ENCODE results near the gene NEUROG3.

The NEUROG3 gene, protein sequence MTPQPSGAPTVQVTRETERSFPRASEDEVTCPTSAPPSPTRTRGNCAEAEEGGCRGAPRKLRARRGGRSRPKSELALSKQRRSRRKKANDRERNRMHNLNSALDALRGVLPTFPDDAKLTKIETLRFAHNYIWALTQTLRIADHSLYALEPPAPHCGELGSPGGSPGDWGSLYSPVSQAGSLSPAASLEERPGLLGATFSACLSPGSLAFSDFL

DNA sequence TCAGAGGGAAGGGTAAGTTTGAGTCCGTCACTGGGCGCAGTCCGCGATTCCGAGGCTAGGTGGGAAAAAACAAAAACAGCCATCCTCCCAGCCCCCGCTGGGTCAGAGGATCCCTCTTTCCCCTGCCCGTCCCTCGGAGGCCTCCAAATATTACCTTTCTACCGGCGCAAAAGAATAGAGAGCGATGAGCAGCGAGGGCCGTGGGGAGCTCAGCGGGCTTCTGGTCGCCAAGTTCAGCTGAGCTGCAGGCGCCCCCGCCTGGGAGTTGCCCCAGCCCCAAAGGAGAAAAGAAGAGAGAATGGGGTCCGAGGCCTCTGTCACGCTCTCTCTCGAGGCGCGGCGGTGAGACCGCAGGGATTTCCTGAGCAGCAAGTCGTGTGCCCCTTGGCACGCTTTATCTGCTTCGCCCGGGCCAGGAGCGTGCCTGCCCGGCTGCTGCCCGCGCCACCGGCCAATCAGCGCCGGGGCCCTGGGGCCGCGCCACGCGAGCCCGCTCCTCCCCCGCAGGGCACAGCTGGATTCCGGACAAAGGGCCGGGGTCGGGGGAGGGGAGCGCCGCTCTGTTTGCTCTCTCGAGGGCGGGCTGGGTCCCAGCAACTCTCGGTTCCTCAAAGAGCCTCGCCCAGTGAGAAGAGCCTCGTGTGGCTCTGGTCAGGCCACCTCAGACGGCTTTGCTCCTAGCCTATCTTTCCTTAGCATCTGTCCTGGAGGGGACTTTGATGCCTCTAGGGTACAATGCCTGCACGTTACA, at the start of gene NEUROG3:
Gene NEUROG3, minus strand, starts transcription at position 367 of the 751 bp plus-strand sequence. CDS start 379 bp downstream, outside the sequence.
- DNase-seq = no peak

DNA sequence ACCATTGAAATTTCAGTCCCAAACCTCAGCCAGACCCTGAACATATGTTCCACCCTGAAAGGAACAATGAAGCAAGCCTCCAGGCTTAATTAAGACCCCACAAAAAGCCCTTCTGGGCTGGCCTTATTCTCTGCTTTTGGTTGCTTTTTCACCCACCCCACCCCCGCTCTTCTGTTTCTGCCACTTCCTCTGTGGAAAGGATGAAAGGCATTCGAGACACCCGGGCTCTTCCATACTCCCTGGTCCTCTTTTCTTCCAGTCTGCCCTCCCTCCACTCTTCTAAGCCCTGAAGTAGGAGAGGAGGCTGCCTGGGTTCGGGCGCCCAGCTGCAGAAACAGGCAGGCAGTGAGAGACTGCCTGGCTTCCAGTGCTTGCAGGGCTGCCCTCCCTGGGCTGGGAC, 47.4 kb upstream of the NEUROG3 start:
- DNase-seq = no peak

DNA sequence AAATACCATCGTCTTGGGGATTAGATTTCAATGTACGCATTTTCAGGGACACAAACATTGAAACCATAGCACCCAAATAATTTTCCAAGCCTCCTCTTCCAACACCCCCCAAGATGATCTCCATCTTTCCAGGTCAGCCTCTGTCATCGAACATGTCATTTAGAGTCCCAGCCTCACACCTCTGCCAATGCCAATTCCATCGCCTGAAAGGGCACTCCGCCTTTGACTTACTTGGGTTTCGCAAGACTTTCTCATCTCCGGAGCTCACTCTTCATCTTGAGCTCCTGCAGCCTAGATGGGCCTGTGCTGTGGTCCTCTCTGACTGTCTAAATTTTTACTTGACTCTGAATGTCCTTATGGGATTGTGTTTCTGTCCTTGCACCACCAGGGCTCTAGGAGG, 46.4 kb upstream of the NEUROG3 start:
- DNase-seq = no peak

DNA sequence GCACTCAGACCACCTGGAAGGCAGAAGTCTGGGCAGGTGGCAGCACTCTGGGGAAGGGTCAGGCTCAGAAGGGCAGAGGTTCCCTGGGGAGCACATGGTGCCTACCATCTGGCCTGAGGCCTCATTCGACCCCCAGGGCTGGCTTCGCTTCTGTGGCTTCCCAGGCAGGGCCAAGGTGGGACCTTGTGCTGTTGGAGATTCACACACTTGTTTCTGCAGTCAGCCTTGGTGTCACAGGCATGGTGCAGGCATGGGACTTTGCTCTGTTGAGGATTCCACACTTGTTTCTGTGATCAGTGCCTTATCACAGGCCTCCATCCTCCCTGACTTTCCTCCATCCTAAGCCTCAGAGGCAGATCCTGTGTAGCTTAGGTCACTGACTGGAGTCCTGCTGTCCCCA, 45.5 kb upstream of the NEUROG3 start:
- no peak for DNase-seq

DNA sequence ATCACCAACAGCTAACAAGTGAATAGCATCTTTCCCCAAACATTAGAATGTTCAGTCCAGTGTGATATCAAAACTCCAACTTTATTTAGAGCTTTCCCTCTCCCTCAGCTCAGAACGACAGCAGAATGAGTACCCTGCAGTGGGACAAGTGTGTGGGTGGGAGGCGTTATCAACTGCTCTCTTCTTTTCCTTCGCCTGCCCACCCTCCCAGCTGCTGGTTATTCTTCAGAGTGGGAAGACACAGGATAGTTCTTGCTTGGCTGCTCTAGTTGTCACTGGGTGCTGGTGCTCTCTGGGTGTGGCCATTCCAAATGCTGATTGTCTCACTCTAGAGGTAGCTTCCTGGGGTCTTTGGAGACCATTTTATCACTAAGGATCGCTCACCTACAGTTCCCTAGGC, 43.1 kb upstream of the NEUROG3 start:
- no peak for DNase-seq

DNA sequence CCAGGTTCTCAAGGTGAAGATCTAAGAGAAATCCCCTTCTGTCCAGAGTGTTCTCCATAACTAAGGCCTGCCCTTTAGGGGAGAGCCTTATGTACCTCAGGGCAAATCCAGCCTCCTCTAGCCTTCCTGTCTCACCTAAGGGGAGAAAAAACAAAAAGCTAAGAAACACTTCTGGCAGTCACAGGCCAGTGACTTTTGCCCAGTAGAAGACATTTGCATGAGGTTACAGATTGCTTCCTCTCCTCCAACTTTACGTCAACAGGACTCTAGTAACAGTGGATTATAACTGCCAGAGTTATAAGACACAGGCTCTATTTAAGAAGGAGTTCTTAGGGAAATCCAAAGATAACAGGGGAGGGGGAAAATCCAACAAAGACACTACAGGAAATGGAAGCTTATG, 40.9 kb upstream of the NEUROG3 start:
- DNase-seq = no peak

DNA sequence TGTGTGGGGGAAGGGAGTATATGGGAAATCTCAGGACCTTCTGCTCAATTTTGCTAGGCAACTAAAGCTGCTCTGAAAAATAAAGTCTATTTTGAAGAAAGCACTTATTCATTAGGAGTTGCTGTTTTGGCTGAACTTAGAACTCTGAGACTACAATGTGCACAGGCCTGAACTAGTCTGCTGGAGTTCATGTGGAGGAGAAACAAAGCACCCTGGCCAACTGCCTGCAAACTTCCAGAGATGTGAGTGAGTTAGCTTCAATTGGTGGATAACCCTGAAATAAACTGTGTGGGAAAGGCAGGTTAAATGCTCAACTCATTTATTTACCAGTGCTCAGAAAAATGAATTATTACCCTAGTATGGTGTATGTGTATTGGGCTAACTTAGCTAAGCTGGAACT, 39.5 kb upstream of the NEUROG3 start:
- DNase-seq = no peak

DNA sequence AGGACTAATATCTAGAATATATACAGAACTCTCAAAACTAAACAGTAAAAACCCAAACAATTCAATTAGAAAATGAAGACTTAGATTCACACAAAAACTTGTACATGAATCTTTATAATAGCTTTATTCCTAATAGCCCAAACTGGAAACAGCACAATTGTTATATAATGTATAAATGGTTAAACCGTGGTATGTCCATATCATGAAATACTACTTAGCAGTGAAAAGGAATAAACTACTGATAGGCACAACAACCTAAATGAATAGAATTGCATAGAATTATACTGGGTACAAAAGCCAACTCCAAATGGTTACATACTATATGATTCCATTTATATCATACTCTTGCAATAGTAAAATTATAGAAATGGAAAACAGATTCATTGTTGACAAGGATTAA, 35.9 kb upstream of the NEUROG3 start:
- DNase-seq = no peak

DNA sequence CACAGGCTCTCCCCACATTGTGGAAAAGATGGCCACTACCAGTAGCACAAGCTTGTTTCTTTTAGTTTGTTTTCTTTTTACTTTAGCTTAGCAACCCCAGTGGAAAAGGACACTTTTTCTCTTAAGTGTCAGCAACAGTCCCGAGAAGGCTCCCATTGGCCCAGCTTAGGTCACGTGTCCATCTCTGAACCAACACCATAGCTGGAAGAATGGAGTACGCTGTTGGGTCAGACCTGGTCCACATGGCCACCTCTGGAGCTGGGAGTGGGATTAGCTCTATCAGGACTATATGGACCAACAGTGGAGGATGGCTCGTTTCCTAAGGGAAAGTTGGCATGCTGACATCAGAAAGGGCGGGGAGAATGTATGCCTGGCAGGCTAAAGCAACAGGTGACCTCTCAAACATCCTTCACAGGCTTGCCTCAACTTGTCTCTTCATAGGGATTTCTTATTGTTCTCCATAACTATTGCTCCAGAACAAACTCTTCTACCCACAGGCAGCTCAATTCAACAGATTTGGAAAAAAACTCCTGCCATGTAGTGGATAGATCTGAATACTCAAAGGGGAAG, 27.6 kb upstream of the NEUROG3 start:
- no peak for DNase-seq

DNA sequence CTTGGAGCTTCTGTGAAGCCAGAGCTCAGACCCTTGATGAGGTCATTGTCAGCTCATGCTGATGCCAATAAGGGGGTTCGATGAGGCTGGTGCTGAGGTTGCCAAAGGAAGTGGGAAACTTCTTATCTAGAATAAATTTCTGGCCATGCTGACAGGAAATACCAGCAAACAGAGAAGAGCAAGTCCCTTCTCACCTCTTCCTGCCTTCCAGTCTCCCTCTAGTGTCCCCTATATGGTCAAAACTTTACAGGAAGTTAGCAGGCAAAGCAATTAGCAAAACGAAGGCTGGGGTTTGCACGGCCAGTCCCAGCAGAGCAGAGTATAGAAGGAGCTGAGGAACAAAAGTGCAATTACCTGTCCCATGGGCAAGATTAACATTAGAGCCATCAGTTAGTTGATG, 15.1 kb upstream of the NEUROG3 start:
- DNase-seq = no peak

DNA sequence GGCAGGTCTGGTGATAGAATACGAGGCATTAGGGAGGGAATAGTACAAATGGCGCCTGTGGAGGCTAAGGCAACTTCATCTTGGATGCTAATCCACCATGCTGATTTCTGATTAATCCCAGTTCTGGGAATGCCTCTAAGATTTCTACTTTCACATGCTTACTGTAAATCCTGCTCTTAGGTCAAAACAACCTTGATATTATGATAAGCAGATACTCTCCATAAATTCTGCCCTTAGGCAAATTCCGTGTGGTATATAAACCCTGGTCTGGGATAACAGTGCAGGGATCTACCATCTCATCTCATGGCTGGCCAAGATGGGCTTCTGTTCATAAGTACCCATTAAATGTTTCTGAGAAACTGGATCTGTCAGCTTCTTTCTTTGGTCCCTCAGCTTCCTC, 11.4 kb upstream of the NEUROG3 start:
- no peak for DNase-seq

DNA sequence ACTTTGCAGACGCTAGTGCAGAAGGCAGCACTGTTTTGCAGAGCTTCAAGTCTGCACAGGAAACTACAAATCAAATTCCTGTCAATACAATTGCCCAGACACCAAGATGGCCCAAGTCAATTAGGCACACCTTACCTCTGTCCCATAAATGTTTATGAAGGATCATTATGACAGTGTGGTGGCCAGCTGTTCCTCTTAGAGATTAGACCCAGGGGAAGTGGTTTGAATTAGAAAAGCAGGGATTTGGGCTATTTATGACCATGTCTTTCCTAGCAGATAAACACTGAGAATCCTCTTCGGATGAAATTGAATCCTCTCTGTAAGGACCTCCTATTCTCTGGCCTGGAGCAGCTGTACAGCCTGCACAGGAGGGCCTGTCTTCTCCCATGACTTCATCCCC, 9.9 kb upstream of the NEUROG3 start:
- DNase-seq = no peak

DNA sequence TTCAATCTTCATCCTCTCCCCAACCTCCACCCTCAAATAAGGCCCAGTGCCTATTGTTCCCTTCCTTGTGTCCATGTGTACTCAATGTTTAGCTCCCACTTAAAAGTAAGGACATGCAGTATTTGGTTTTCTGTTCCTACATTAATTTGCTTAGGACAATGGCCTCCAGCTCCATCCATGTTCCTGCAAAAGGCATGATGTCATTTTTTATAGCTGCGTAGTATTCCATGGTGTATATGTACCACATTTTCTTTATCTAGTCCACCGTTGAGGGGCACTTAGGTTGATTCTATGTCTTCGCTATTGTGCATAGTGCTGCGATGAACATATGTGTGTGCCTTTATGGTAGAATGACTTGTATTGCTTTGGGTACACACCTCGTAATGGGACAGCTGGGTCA, 7.2 kb upstream of the NEUROG3 start:
- DNase-seq = no peak

DNA sequence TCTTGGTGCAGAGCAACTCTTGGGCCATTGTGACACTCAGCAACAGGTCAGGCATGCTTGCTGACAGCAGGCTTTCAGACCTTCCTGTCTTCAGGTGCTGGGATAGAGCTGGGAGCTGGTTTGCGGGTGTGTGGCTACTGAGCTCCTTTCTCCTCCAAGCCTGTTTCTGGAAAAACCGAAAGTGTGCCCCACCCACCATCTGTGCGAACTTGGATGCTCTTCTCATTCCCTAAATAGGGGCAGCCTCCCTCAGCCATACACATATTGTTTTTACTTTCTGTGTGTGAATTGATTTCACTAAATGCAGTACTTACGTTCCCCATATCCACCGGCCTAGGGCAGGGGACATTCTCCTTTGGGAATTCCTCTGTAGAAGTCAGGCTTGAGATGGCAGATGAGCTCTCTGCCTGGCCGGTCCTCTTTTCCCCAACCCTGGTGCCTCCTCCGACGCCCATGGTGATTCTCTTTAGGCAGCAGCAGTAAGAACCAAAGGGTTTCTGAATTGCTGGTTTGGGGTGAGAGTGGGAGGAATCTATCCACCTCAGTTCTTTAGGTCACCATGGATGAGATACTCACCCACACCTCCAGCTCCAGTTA, 6.3 kb upstream of the NEUROG3 start:
- no peak for DNase-seq

DNA sequence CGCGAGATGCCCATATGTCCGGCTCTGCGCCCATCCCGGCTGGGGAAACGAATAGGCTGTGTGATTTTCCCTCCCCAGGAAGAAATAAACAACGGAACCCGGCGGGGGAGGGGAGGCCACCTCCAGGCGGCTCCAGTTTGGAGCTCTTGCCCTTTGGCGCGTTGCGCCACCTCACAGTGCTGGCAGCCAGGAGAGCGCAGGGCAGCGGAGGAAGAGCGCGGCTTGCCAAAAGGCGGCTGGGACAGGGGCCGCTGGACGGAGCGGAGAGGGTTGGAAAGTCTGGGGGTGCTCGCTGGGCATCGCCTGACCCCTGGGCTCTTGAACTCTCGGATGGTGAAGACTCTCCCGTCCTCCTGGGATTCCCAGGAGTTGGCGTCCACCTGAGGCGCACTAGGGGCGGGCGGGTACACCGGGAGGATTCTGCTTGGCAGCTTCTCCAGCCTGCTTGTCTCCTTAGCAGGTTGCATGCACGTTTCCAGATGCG, 5.3 kb upstream of the NEUROG3 start:
- no peak for DNase-seq

DNA sequence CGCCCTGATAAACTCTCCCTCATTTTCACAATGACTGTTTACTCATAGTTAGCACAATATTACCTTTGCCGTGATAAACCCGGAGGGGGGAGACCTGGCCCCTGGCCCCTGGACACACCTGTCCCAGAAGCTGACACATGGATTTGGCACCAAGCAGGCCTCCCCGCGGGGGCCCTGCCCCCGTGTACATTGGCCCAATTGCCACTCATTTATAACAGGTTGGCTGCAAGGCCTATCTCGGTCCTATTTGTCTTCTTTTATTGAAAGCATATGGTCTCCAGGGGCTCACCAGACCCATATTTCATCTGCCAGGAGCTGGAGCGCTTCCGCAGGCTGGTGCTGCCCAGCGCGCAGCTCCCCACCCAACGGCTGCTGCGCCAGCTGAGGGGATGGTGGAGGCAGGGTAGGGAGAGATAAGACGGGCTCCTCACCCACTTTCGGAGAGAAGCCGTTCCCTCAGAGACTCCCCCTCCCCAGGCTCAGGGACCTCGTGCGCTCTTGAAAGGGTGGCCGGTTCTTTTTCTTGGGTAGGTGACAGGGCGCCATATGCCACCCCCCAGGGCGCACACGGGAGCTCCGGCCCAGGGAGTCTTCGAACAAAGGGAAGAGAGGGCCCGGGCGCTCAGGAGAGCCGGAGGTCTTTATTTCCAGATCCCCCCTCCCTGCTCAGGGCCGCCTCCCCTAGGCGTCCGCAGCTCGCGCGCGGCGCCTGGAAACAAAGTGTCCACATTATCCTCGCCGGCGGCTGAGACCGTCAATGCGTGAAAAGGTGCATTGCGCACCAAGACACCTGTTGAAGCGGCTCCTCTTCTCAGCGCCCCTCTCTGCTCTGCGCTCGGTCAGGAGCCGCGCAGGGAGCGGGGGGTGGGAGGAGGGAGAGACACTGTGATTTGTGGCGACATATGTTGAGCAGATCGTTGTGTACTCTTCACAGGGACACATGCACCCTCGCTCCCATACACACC, 4.3 kb upstream of the NEUROG3 start:
- DNase-seq = peak; percentile 62

DNA sequence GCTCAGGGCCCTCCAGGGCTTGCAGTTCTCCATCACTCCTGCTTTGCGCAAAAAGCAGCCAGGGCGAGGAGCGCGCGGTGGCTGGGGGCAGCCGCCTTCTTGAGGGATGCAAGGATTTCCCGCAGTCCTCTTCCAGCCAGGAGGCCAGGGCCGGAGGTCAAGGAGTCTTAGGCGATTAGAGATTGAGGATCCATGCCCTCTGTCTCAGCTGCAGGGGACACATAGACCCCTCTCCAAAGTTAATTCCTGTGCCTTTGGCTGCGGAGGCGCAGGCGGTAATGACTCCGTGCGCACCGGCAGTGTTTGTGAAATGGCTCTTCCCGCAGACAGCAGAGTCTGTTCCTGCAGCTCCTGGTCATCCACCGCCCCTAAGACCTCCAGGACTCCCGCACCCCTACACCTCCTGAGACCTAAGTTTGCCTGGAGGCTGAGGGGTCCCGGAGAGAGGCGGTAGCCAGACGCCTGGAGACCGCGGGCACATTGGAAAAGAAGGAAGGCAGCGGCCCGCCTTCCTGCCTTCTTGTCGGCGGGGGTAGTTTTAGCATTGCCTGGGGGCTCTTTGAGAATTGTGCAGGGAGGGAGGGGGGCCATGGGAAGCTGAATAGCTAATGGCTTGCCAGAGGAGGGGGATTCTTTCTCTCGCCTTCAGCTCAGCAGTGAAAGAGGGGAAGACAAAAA, 3.3 kb upstream of the NEUROG3 start:
- no peak for DNase-seq

DNA sequence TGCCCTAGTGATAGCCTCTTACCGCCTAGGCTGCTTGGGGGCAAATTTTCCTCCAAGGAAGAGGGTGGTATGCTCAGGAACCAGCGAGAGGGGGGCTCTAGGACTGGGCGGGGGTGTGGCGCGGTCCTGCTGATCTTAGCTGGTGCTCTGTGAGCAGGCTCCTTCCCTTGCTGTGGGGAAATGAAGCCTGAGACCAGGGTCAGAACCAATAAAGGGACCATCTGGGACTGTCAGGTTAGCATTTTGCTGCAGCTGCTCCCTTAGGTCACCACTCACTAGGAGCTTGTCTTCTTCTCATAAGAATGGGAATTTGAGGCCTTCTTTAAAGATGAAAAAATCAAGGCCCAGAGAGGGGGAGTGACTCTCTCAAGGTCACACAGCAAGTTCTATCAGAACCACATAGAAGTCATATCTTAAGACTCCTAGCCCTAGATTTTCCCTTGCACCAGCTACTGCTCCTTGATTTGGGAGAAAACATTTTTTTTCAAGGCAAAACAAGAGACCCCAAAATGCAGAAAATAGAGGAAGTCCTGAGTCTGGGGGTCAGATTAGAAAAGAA, 2.0 kb upstream of the NEUROG3 start:
- DNase-seq = no peak

DNA sequence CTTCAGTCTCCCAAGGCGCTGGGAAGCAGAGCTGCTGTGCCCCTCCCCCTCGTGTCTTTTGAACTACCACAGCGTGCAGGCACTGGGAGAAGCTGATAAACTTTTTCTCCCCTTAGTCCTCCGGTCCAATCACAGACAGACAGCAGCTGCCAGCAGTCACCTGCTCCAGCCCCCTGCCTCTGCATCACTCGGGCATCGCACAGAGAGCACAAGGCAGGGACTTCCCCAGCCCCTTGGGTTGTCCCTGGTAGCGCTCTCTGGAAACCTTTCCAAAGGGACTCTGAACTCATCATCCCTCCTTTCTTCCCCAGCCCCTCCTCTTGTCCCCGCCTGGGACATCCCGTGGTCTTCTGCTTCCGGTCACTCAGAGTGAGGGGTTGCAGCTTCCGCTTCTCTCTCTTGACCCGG, 1.4 kb upstream of the NEUROG3 start:
- no peak for DNase-seq

DNA sequence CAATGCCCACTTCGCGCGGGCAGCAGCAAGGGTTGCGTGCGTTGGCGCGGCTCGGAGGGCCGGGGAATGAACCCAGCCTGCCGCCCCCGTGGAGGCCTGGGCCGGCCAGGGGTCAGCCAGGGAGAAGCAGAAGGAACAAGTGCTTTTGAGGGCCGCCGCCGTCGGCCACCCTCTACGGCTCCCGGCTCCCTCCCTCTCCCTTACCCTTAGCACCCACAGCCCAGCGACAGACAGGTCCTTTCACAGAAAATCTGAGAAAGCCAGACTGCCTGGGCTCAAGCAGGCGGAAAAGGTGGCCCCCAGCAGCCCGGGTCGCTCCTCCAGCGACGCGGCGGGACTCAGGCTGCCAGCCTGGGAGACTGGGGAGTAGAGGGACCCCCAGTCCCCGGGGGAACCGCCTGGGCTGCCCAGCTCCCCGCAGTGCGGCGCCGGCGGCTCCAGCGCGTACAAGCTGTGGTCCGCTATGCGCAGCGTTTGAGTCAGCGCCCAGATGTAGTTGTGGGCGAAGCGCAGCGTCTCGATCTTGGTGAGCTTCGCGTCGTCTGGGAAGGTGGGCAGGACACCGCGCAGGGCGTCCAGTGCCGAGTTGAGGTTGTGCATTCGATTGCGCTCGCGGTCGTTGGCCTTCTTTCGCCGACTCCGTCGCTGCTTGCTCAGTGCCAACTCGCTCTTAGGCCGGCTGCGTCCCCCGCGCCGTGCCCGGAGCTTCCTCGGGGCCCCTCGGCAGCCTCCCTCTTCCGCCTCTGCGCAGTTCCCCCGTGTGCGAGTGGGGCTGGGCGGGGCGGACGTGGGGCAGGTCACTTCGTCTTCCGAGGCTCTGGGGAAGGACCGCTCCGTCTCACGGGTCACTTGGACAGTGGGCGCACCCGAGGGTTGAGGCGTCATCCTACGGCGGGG, 815 bp downstream of the NEUROG3 start:
- no peak for DNase-seq
